IPS DF 4.7 (cell line): Measurements from ENCODE around the gene C6orf62.
"Not testable (repeated sequence)": the region's sequence is repeated elsewhere in the genome, so short reads cannot be mapped to it uniquely, and the experiment has no call there.

Experiments
- DNase-seq: peaks from one replicate; pipeline ENCODE4 v3.0.0-alpha.2; 2013; ENCODE audit warnings: low spot score; ENCODE audit errors: extremely low read depth

Gene C6orf62

GRCh38 chr6:24668997-24669361, 50.0 kb downstream of the C6orf62 start:
- DNase-seq: no peak

- not testable (repeated sequence) for DNase-seq
Measured at GRCh38 chr6:24668066-24668996, 50.6 kb downstream of the C6orf62 start.

- no peak for DNase-seq
Measured at GRCh38 chr6:24667378-24667803, 51.6 kb downstream of the C6orf62 start.

- peak; percentile 89 for DNase-seq
Measured at GRCh38 chr6:24666641-24667377, 52.1 kb downstream of the C6orf62 start, which contains the start of the genes ACOT13 and TDP2. Gene ACOT13, plus strand, starts transcription at chr6:24667077. Its CDS starts 187 bp downstream, at chr6:24667264. Gene TDP2, minus strand, starts transcription at chr6:24666899. Its CDS starts 37 bp downstream, at chr6:24666862.

GRCh38 chr6:24666097-24666640, 52.8 kb downstream of the C6orf62 start:
- DNase-seq: no peak

- DNase-seq: no peak
Measured at GRCh38 chr6:24664046-24664987, 54.6 kb downstream of the C6orf62 start.

- no peak for DNase-seq
Measured at GRCh38 chr6:24663189-24663588, 55.8 kb downstream of the C6orf62 start.

- no peak for DNase-seq
Measured at GRCh38 chr6:24662236-24662635, 56.7 kb downstream of the C6orf62 start.

GRCh38 chr6:24661759-24662158, 57.2 kb downstream of the C6orf62 start:
- not testable (repeated sequence) for DNase-seq

- DNase-seq: no peak
Measured at GRCh38 chr6:24660105-24660504, 58.8 kb downstream of the C6orf62 start.

GRCh38 chr6:24659561-24659960, 59.4 kb downstream of the C6orf62 start:
- no peak for DNase-seq

- DNase-seq: no peak
Measured at GRCh38 chr6:24658573-24659560, 60.1 kb downstream of the C6orf62 start.

GRCh38 chr6:24655215-24655614, 63.7 kb downstream of the C6orf62 start:
- DNase-seq: no peak
